NOMO-1 treated with DMSO at 0.1 percent for 48 hours (cell line): Measurements from ENCODE around the gene GPX6.
"Not testable (repeated sequence)": the region's sequence is repeated elsewhere in the genome, so short reads cannot be mapped to it uniquely, and the experiment has no call there.

Source experiments
- DNase-seq: peaks from one replicate; lab custom pipeline; 2025; ENCODE audit not compliant: unreplicated experiment; lab: John Stamatoyannopoulos, UW

The GPX6 gene

GRCh38 chr6:28515676-28516075 is at the start of gene GPX6:
Gene GPX6 (minus strand): TSS chr6:28515793. CDS start chr6:28515743, 50 bp downstream.
- no peak for DNase-seq

GRCh38 chr6:28563430-28564095 is 48.0 kb upstream of the GPX6 start:
- DNase-seq: no peak

- DNase-seq: no peak
Measured at GRCh38 chr6:28558629-28559028, 43.0 kb upstream of the GPX6 start.

GRCh38 chr6:28555136-28555535 is 39.5 kb upstream of the GPX6 start:
- DNase-seq: no peak

GRCh38 chr6:28553986-28554881 is 38.6 kb upstream of the GPX6 start:
- no peak for DNase-seq

GRCh38 chr6:28553384-28553985 is 37.9 kb upstream of the GPX6 start:
- no peak for DNase-seq

GRCh38 chr6:28551891-28552666 is 36.5 kb upstream of the GPX6 start:
- DNase-seq: no peak

GRCh38 chr6:28547003-28547402 is 31.4 kb upstream of the GPX6 start:
- DNase-seq: not testable (repeated sequence)

- DNase-seq: no peak
Measured at GRCh38 chr6:28545955-28546354, 30.4 kb upstream of the GPX6 start.

GRCh38 chr6:28543651-28544610 is 28.3 kb upstream of the GPX6 start:
- DNase-seq: peak; percentile 8

- peak; percentile 52 for DNase-seq
Measured at GRCh38 chr6:28542440-28543296, 27.1 kb upstream of the GPX6 start.

- DNase-seq: no peak
Measured at GRCh38 chr6:28541996-28542395, 26.4 kb upstream of the GPX6 start.

GRCh38 chr6:28537509-28538140 is 22.0 kb upstream of the GPX6 start:
- DNase-seq: no peak

GRCh38 chr6:28537065-28537464 is 21.5 kb upstream of the GPX6 start:
- DNase-seq: no peak

- no peak for DNase-seq
Measured at GRCh38 chr6:28534875-28535274, 19.3 kb upstream of the GPX6 start.

GRCh38 chr6:28534306-28534705 is 18.7 kb upstream of the GPX6 start:
- no peak for DNase-seq

- no peak for DNase-seq
Measured at GRCh38 chr6:28531479-28532128, 16.0 kb upstream of the GPX6 start.

- DNase-seq: no peak
Measured at GRCh38 chr6:28530777-28531176, 15.2 kb upstream of the GPX6 start.
